SK-N-SH treated with all-trans-retinoic acid at 6 μM for 48 hours (cell line): ENCODE data around the gene BTBD8.

ENCODE experiments used
- BACH2 ChIP-seq: fragments of 250-450 bp; sonication (Bioruptor Pico); IDR thresholded peaks from 2 replicates; pipeline ENCODE4 v1.9.0; 2021; ENCODE audit warnings: mild to moderate bottlenecking, borderline replicate concordance
- CSDC2 ChIP-seq: fragments of 250-450 bp; sonication (Bioruptor Pico); IDR thresholded peaks from 2 replicates; pipeline ENCODE4 v1.5.0; 2020; ENCODE audit warnings: mild to moderate bottlenecking, moderate library complexity
- CSRNP3 ChIP-seq: fragments of 250-450 bp; sonication (Bioruptor Pico); IDR thresholded peaks from 2 replicates; pipeline ENCODE4 v1.5.1; 2021; ENCODE audit warnings: mild to moderate bottlenecking, moderate library complexity
- RARB ChIP-seq: fragments of 250-450 bp; sonication (Bioruptor Pico); IDR thresholded peaks from 2 replicates; pipeline ENCODE4 v1.8.0; 2021; ENCODE audit warnings: mild to moderate bottlenecking, moderate library complexity
- TSHZ2 ChIP-seq: fragments of 250-450 bp; sonication (Bioruptor Pico); IDR thresholded peaks from 2 replicates; pipeline ENCODE4 v1.5.0; 2020; ENCODE audit warnings: mild to moderate bottlenecking, moderate library complexity
- ZFP3 ChIP-seq: fragments of 250-450 bp; sonication (Bioruptor Pico); IDR thresholded peaks from 2 replicates; pipeline ENCODE4 v1.5.0; 2020; ENCODE audit warnings: mild to moderate bottlenecking, moderate library complexity
- ZNF565 ChIP-seq: fragments of 450-650 bp; formaldehyde crosslinking; conservative IDR thresholded peaks from 2 replicates; pipeline ENCODE4 v1.5.0; 2020; ENCODE audit warnings: low read depth, mild to moderate bottlenecking, moderate library complexity
- TF ChIP-seq, protein P1 (sequence below): fragments of 250-450 bp; sonication (Bioruptor Pico); IDR thresholded peaks from 2 replicates; pipeline ENCODE4 v1.8.0; 2020; ENCODE audit warnings: mild to moderate bottlenecking, moderate library complexity, borderline replicate concordance
- TF ChIP-seq, protein P2 (sequence below): fragments of 250-450 bp; sonication (Bioruptor Pico); IDR thresholded peaks from 2 replicates; pipeline ENCODE4 v1.5.1; 2020; ENCODE audit warnings: low read depth, mild to moderate bottlenecking, moderate library complexity

GRCh38 chr1:92118826-92119225, 38.7 kb downstream of the BTBD8 start:
- TF ChIP-seq, protein P1, sequence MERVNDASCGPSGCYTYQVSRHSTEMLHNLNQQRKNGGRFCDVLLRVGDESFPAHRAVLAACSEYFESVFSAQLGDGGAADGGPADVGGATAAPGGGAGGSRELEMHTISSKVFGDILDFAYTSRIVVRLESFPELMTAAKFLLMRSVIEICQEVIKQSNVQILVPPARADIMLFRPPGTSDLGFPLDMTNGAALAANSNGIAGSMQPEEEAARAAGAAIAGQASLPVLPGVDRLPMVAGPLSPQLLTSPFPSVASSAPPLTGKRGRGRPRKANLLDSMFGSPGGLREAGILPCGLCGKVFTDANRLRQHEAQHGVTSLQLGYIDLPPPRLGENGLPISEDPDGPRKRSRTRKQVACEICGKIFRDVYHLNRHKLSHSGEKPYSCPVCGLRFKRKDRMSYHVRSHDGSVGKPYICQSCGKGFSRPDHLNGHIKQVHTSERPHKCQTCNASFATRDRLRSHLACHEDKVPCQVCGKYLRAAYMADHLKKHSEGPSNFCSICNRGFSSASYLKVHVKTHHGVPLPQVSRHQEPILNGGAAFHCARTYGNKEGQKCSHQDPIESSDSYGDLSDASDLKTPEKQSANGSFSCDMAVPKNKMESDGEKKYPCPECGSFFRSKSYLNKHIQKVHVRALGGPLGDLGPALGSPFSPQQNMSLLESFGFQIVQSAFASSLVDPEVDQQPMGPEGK (CRISPR knock-in tag), result no peak
- TF ChIP-seq RARB (CRISPR knock-in tag), result no peak
- no peak for TF ChIP-seq CSRNP3 (CRISPR knock-in tag)
- TF ChIP-seq CSDC2 (CRISPR knock-in tag), result no peak
- TF ChIP-seq, protein P2, sequence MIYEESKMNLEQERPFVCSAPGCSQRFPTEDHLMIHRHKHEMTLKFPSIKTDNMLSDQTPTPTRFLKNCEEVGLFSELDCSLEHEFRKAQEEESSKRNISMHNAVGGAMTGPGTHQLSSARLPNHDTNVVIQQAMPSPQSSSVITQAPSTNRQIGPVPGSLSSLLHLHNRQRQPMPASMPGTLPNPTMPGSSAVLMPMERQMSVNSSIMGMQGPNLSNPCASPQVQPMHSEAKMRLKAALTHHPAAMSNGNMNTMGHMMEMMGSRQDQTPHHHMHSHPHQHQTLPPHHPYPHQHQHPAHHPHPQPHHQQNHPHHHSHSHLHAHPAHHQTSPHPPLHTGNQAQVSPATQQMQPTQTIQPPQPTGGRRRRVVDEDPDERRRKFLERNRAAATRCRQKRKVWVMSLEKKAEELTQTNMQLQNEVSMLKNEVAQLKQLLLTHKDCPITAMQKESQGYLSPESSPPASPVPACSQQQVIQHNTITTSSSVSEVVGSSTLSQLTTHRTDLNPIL, result no peak
- no peak for TF ChIP-seq BACH2 (CRISPR knock-in tag)
- TF ChIP-seq TSHZ2 (CRISPR knock-in tag), result no peak
- TF ChIP-seq ZNF565 (CRISPR knock-in tag), result no peak
- no peak for TF ChIP-seq ZFP3 (CRISPR knock-in tag)
